HepG2 (cell line): ENCODE data around the gene ATP2B2. TPM values are rescaled to one million over a fixed set of nuclear protein-coding genes. Genes with fewer than 3 reads are reported as not detected.

Source experiments
- ATAC-seq: fragments of 200-7000 bp; cut with Tn5 transposase; 3 replicates; pipeline ENCODE4 v1.9.1; 2020; ENCODE audit warnings: mild to moderate bottlenecking, moderate library complexity
- BruUV-seq: library from RNA; stranded (reverse); fragments of 400-500 nt; replicated peaks from 2 replicates; lab custom pipeline; 2021; lab: Mats Ljungman, UMichigan
- CTCF ChIA-PET: fragments of 300-600 bp; formaldehyde crosslinking; extraction: SDS; loops from one replicate; lab custom pipeline; 2021; ENCODE audit warnings: low total read pairs, inconsistent platforms, low intra/inter-chr PET ratio; lab: Yijun Ruan, JAX
- POLR2A ChIA-PET: fragments of 350-600 bp; sonication (Branson Sonifier 250); formaldehyde crosslinking; loops from one replicate; lab custom pipeline; 2020; ENCODE audit warnings: antibody characterized with exemption, inconsistent platforms; lab: Yijun Ruan, JAX
- DNase-seq: peaks from one replicate; pipeline ENCODE4 v3.0.0-alpha.2; 2015; ENCODE audit warnings: low spot score
- FAIRE-seq: peaks from 3 replicates; lab custom pipeline; 2011; peaks lifted over from hg19 to GRCh38; lab: Jason Lieb, UNC
- H2AFZ ChIP-seq: one replicate; pipeline ENCODE4 v1.6.1; 2011; ENCODE audit warnings: low read length, inconsistent platforms
- H3K27ac ChIP-seq: fragments of 300-600 bp; 3 replicates; pipeline ENCODE4 v1.8.0; 2011; ENCODE audit warnings: mixed run types, mild to moderate bottlenecking, mixed read lengths, low read length, inconsistent platforms; ENCODE audit not compliant: insufficient read depth; ENCODE audit errors: extremely low read length
- H3K27me3 ChIP-seq, 2 experiments: fragments of 200-600 bp in 1 of 2; 2 replicates in 1 of 2; 3 replicates in 1 of 2; pipeline versions ENCODE4 v1.6.0 to v1.8.0; 2011; ENCODE audit warnings: low read length in 2 of 2, mild to moderate bottlenecking in 2 of 2, moderate library complexity in 2 of 2, inconsistent platforms in 1 of 2; ENCODE audit not compliant: insufficient read depth in 2 of 2, control insufficient read depth in 1 of 2
- H3K36me3 ChIP-seq, 2 experiments: fragments of 200-600 bp in 1 of 2; replicated peaks in 1 of 2; 2 replicates in 1 of 2; 3 replicates in 1 of 2; pipeline versions ENCODE4 v1.5.1 to v1.8.0; 2011; ENCODE audit warnings: low read length in 2 of 2, inconsistent platforms in 1 of 2; ENCODE audit not compliant: insufficient read depth in 2 of 2, control insufficient read depth in 1 of 2
- H3K4me1 ChIP-seq: 2 replicates; pipeline ENCODE4 v1.5.1; 2012; ENCODE audit warnings: low read length, inconsistent platforms; ENCODE audit not compliant: insufficient read depth
- H3K4me2 ChIP-seq: 2 replicates; pipeline ENCODE4 v1.6.0; 2011; ENCODE audit warnings: low read depth, low read length, inconsistent platforms
- H3K4me3 ChIP-seq, 3 experiments: fragments of 200-600 bp in 1 of 3; sonication (generic), shearing (Covaris generic) in 1 of 3; replicated peaks in 1 of 3; 2 replicates each; pipeline ENCODE4 v1.5.1; 2011 to 2016; ENCODE audit warnings: low read length in 3 of 3, inconsistent platforms in 2 of 3, low read depth in 2 of 3, mild to moderate bottlenecking in 2 of 3, control low read depth in 1 of 3, mixed read lengths in 1 of 3; ENCODE audit not compliant: insufficient read depth in 1 of 3
- H3K79me2 ChIP-seq: one replicate; pipeline ENCODE4 v1.6.1; 2011; ENCODE audit warnings: low read length, inconsistent platforms; ENCODE audit not compliant: insufficient read depth
- H3K9ac ChIP-seq: 2 replicates; pipeline ENCODE4 v1.6.0; 2011; ENCODE audit warnings: mild to moderate bottlenecking, low read depth, low read length, inconsistent platforms; ENCODE audit not compliant: insufficient read depth
- H3K9me3 ChIP-seq: 2 replicates; pipeline ENCODE4 v1.5.1; 2012; ENCODE audit warnings: mild to moderate bottlenecking, low read length
- H4K20me1 ChIP-seq: 2 replicates; pipeline ENCODE4 v1.6.0; 2011; ENCODE audit warnings: inconsistent platforms, mild to moderate bottlenecking, low read length, moderate library complexity; ENCODE audit not compliant: insufficient read depth
- FOXK1 ChIP-seq: sonication (generic); formaldehyde crosslinking; IDR thresholded peaks from 2 replicates; pipeline ENCODE4 v1.4.0; 2020; ENCODE audit warnings: low read depth, missing genetic modification reagents, borderline replicate concordance
- ISL2 ChIP-seq: sonication (generic); formaldehyde crosslinking; IDR thresholded peaks from 2 replicates; pipeline ENCODE4 v1.5.0; 2020; ENCODE audit warnings: missing genetic modification reagents
- MAFG ChIP-seq: sonication (generic); formaldehyde crosslinking; IDR thresholded peaks from 2 replicates; pipeline ENCODE4 v1.5.1; 2020; ENCODE audit warnings: mild to moderate bottlenecking, missing genetic modification reagents
- PAX8 ChIP-seq: sonication (generic); formaldehyde crosslinking; IDR thresholded peaks from 2 replicates; pipeline ENCODE4 v1.8.0; 2022; ENCODE audit warnings: mild to moderate bottlenecking, missing genetic modification reagents, borderline replicate concordance
- REL ChIP-seq: sonication (generic); formaldehyde crosslinking; conservative IDR thresholded peaks from 2 replicates; pipeline ENCODE4 v1.8.0; 2022; ENCODE audit warnings: mild to moderate bottlenecking, missing genetic modification reagents, moderate library complexity
- SNAPC2 ChIP-seq: sonication (generic); formaldehyde crosslinking; IDR thresholded peaks from 2 replicates; pipeline ENCODE4 v1.8.1; 2022; ENCODE audit warnings: mild to moderate bottlenecking, missing genetic modification reagents
- ZC3H4 ChIP-seq: sonication (generic); formaldehyde crosslinking; IDR thresholded peaks from 2 replicates; pipeline ENCODE4 v1.4.0; 2020; ENCODE audit warnings: missing genetic modification reagents, borderline replicate concordance
- ZNF12 ChIP-seq: sonication (generic); formaldehyde crosslinking; IDR thresholded peaks from 2 replicates; pipeline ENCODE4 v1.5.0; 2020; ENCODE audit warnings: missing genetic modification reagents
- ZNF431 ChIP-seq: sonication (generic); formaldehyde crosslinking; IDR thresholded peaks from 2 replicates; pipeline ENCODE4 v1.9.0; 2022; ENCODE audit warnings: missing genetic modification reagents, low read depth, mild to moderate bottlenecking, borderline replicate concordance
- ZNF570 ChIP-seq: sonication (generic); formaldehyde crosslinking; IDR thresholded peaks from 2 replicates; pipeline ENCODE4 v1.4.0; 2020; ENCODE audit warnings: mild to moderate bottlenecking, missing genetic modification reagents, borderline replicate concordance
- ZNF670 ChIP-seq: sonication (generic); formaldehyde crosslinking; IDR thresholded peaks from 2 replicates; pipeline ENCODE4 v1.8.0; 2022; ENCODE audit warnings: mild to moderate bottlenecking, missing genetic modification reagents, borderline replicate concordance
- ZSCAN22 ChIP-seq: sonication (generic); formaldehyde crosslinking; IDR thresholded peaks from 2 replicates; pipeline ENCODE4 v1.4.0; 2020; ENCODE audit warnings: mild to moderate bottlenecking, missing genetic modification reagents
- WGBS: methylation state at CpG from one replicate; pipeline ENCODE4 v1.1.6; 2017; ENCODE audit warnings: low lambda C conversion rate; 5-methylcytosine and 5-hydroxymethylcytosine counted together
- in situ Hi-C: cut with HindIII; loops from 2 replicates; pipeline ENCODE4 v1.10.0; 2017; ENCODE audit warnings: low pct_unique_long_range_greater_than_20kb; ENCODE audit not compliant: extremely low pct_ligation_motif_present
- intact Hi-C: fragments of 100-400 bp; cut with micrococcal nuclease; formaldehyde crosslinking; loops from one replicate; pipeline ENCODE4 v1.10.0; 2022; ENCODE audit not compliant: unreplicated experiment
- polyA plus RNA-seq, 8 experiments: library from polyadenylated mRNA; depleted of rRNA in 3 of 8; stranded (reverse) in 7 of 8; unstranded in 1 of 8; fragments of >200 nt; fragmentation: Illumina TruSeq in 4 of 8; extraction: Trizol in 4 of 8; gene quantifications; 2 replicates each; pipeline versions ENCODE4 v1.2.1 to v1.2.3, GENCODE V29; 2011 to 2016; ENCODE audit warnings: low read depth in 4 of 8, missing spikeins in 1 of 8, mixed read lengths in 1 of 8; ENCODE audit not compliant: insufficient read depth in 1 of 8
- total RNA-seq, 5 experiments: library from RNA; depleted of rRNA; stranded (reverse); fragments of >200 nt; fragmentation: Illumina TruSeq; extraction: Trizol; gene quantifications; 2 replicates each; pipeline ENCODE4 v1.2.3, GENCODE V29; 2016; ENCODE audit warnings: low read depth in 1 of 5
- TF ChIP-seq, protein P1 (sequence below): sonication (generic); formaldehyde crosslinking; IDR thresholded peaks from 2 replicates; pipeline ENCODE4 v1.8.1; 2022; ENCODE audit warnings: low read depth, mild to moderate bottlenecking, missing genetic modification reagents
- TF ChIP-seq, protein P2 (sequence below): sonication (generic); formaldehyde crosslinking; IDR thresholded peaks from 2 replicates; pipeline ENCODE4 v1.8.0; 2022; ENCODE audit warnings: missing genetic modification reagents, low read depth, mild to moderate bottlenecking, borderline replicate concordance
- TF ChIP-seq, protein P3 (sequence below): sonication (generic); formaldehyde crosslinking; IDR thresholded peaks from 2 replicates; pipeline ENCODE4 v1.5.0; 2020; ENCODE audit warnings: missing genetic modification reagents
- TF ChIP-seq, protein P4 (sequence below): sonication (generic); formaldehyde crosslinking; IDR thresholded peaks from 2 replicates; pipeline ENCODE4 v1.8.1; 2023; ENCODE audit warnings: mild to moderate bottlenecking, missing genetic modification reagents, borderline replicate concordance
- TF ChIP-seq, protein P5 (sequence below): sonication (generic); formaldehyde crosslinking; IDR thresholded peaks from 2 replicates; pipeline ENCODE4 v1.5.1; 2020; ENCODE audit warnings: missing genetic modification reagents, mild to moderate bottlenecking, borderline replicate concordance

ATP2B2 gene
- total and polyA plus RNA-seq, 2 of the 13 experiments (the other 11 are each of a cell fraction or from before 2014, with no cell fraction given), result 1.5 to 2.3 TPM

DNA sequence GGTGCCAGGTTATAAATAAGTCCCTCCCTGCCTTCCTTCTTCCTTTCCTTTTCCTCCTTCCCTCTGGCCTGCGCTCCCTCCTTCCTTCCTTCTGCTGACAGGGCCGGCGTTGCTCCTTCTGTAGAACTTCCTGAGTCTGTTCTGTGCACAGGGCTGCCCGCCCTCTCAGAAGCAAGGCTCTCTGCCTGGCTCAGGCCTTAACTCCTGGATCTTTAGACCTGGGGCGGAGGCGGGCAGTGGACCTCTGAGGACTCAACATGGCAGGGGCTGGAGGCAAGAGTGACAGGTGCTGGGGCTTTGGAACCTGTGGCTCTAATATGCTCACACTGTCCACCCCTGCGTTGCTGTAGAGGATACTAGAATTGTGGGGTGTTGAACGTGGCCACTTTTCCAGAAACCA is 98.0 kb downstream of the ATP2B2 start:
- 84% methylated on average over 6 of the region's 8 CpGs for WGBS
- H3K27ac ChIP-seq, result no peak overlapping the region
- no peak overlapping the region for H3K9ac ChIP-seq
- DNase-seq (no peak), FAIRE-seq (no peak), ATAC-seq (no peak)
- no peaks in the 10 kb centered on the region for H4K20me1 ChIP-seq
- no peaks in the 10 kb centered on the region for H3K79me2 ChIP-seq
- no peak for TF ChIP-seq PAX8 (CRISPR knock-in tag)
- TF ChIP-seq, protein P1, sequence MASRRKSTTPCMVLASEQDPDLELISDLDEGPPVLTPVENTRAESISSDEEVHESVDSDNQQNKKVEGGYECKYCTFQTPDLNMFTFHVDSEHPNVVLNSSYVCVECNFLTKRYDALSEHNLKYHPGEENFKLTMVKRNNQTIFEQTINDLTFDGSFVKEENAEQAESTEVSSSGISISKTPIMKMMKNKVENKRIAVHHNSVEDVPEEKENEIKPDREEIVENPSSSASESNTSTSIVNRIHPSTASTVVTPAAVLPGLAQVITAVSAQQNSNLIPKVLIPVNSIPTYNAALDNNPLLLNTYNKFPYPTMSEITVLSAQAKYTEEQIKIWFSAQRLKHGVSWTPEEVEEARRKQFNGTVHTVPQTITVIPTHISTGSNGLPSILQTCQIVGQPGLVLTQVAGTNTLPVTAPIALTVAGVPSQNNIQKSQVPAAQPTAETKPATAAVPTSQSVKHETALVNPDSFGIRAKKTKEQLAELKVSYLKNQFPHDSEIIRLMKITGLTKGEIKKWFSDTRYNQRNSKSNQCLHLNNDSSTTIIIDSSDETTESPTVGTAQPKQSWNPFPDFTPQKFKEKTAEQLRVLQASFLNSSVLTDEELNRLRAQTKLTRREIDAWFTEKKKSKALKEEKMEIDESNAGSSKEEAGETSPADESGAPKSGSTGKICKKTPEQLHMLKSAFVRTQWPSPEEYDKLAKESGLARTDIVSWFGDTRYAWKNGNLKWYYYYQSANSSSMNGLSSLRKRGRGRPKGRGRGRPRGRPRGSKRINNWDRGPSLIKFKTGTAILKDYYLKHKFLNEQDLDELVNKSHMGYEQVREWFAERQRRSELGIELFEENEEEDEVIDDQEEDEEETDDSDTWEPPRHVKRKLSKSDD (CRISPR knock-in tag), result no peak
- TF ChIP-seq, protein P2, sequence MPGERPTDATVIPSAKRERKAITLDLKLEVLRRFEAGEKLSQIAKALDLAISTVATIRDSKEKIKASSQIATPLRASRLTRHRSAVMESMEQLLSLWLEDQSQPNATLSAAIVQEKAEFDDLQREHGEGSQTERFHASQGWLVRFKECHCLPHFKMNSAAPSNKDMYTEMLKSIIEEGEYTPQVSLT, result no peak
- no peak for TF ChIP-seq ZNF570
- TF ChIP-seq REL, result no peak
- TF ChIP-seq, protein P3, sequence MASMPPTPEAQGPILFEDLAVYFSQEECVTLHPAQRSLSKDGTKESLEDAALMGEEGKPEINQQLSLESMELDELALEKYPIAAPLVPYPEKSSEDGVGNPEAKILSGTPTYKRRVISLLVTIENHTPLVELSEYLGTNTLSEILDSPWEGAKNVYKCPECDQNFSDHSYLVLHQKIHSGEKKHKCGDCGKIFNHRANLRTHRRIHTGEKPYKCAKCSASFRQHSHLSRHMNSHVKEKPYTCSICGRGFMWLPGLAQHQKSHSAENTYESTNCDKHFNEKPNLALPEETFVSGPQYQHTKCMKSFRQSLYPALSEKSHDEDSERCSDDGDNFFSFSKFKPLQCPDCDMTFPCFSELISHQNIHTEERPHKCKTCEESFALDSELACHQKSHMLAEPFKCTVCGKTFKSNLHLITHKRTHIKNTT (CRISPR knock-in tag), result no peak
- TF ChIP-seq ISL2 (CRISPR knock-in tag), result no peak
- TF ChIP-seq, protein P4, sequence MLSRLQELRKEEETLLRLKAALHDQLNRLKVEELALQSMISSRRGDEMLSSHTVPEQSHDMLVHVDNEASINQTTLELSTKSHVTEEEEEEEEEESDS, result no peak
- TF ChIP-seq ZSCAN22, result no peak
- TF ChIP-seq ZNF670, result no peak
- TF ChIP-seq, protein P5, sequence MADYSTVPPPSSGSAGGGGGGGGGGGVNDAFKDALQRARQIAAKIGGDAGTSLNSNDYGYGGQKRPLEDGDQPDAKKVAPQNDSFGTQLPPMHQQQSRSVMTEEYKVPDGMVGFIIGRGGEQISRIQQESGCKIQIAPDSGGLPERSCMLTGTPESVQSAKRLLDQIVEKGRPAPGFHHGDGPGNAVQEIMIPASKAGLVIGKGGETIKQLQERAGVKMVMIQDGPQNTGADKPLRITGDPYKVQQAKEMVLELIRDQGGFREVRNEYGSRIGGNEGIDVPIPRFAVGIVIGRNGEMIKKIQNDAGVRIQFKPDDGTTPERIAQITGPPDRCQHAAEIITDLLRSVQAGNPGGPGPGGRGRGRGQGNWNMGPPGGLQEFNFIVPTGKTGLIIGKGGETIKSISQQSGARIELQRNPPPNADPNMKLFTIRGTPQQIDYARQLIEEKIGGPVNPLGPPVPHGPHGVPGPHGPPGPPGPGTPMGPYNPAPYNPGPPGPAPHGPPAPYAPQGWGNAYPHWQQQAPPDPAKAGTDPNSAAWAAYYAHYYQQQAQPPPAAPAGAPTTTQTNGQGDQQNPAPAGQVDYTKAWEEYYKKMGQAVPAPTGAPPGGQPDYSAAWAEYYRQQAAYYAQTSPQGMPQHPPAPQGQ (CRISPR knock-in tag), result no peak
- no peak for TF ChIP-seq ZC3H4 (CRISPR knock-in tag)
- no peak for TF ChIP-seq ZNF431 (CRISPR knock-in tag)
- no peak for TF ChIP-seq ZNF12 (CRISPR knock-in tag)
- TF ChIP-seq MAFG (CRISPR knock-in tag), result no peak
- TF ChIP-seq SNAPC2, result no peak
- TF ChIP-seq FOXK1 (CRISPR knock-in tag), result no peak
- H3K9me3 ChIP-seq, result no peaks in the 10 kb centered on the region
- H3K27me3 ChIP-seq, result no peaks in the 10 kb centered on the region; a peak in 1 of 5 replicates
- no peak overlapping the region for H3K4me2 ChIP-seq
- no peak overlapping the region for H3K4me3 ChIP-seq
- ChIA-PET CTCF (no interaction called here), POLR2A (no interaction called here)
- intact Hi-C loops (no loop called here), in situ Hi-C loops (no loop called here)
- H3K36me3 ChIP-seq, result no peaks in the 10 kb centered on the region
- no TSS peak for BruUV-seq
- no peak overlapping the region for H2AFZ ChIP-seq
- H3K4me1 ChIP-seq, result peaks cover 12% of the 10 kb centered on the region
